Trophoblast cell (in vitro differentiated cells and primary cell): ENCODE results near the gene FUT9.

Experiments
- DNase-seq, 2 donors: peaks; one replicate each; pipeline ENCODE4 v3.0.0-alpha.2; 2016
- H2AFZ ChIP-seq: 2 replicates; pipeline ENCODE4 v1.6.1; 2013; ENCODE audit warnings: low read length, moderate library complexity, mild to moderate bottlenecking; ENCODE audit not compliant: insufficient read depth, poor library complexity
- H2AK5ac ChIP-seq: 2 replicates; pipeline ENCODE4 v1.6.1; 2013; ENCODE audit warnings: mild to moderate bottlenecking, low read length
- H2BK120ac ChIP-seq: 2 replicates; pipeline ENCODE4 v1.6.1; 2013; ENCODE audit warnings: low read length, mild to moderate bottlenecking, moderate library complexity; ENCODE audit not compliant: insufficient read depth, poor library complexity
- H2BK12ac ChIP-seq: 2 replicates; pipeline ENCODE4 v1.6.1; 2013; ENCODE audit warnings: mild to moderate bottlenecking, low read length, moderate library complexity
- H2BK5ac ChIP-seq: 2 replicates; pipeline ENCODE4 v1.6.1; 2013; ENCODE audit warnings: low read length, low read depth, moderate library complexity, mild to moderate bottlenecking; ENCODE audit not compliant: poor library complexity
- H3K14ac ChIP-seq: 2 replicates; pipeline ENCODE4 v1.6.1; 2013; ENCODE audit warnings: mild to moderate bottlenecking, low read length
- H3K18ac ChIP-seq: 2 replicates; pipeline ENCODE4 v1.6.1; 2013; ENCODE audit warnings: mild to moderate bottlenecking, low read length
- H3K23ac ChIP-seq: 2 replicates; pipeline ENCODE4 v1.6.1; 2013; ENCODE audit warnings: low read length
- H3K27ac ChIP-seq: 2 replicates; pipeline ENCODE4 v1.5.1; 2013; ENCODE audit warnings: low read depth, mild to moderate bottlenecking, inconsistent platforms, low read length, moderate library complexity
- H3K27me3 ChIP-seq: 2 replicates; pipeline ENCODE4 v1.6.1; 2013; ENCODE audit warnings: inconsistent platforms, mild to moderate bottlenecking, low read length, moderate library complexity; ENCODE audit not compliant: insufficient read depth
- H3K36me3 ChIP-seq, 2 experiments: 1 replicate in 1 of 2; 2 replicates in 1 of 2; pipeline ENCODE4 v1.6.1; 2013; ENCODE audit warnings: low read length in 2 of 2, mild to moderate bottlenecking in 2 of 2, moderate library complexity in 1 of 2; ENCODE audit not compliant: insufficient read depth in 2 of 2, control insufficient read depth in 1 of 2
- H3K4ac ChIP-seq: 2 replicates; pipeline ENCODE4 v1.6.1; 2013; ENCODE audit warnings: low read depth, mild to moderate bottlenecking, low read length, moderate library complexity
- H3K4me1 ChIP-seq, 2 experiments: 1 replicate in 1 of 2; 2 replicates in 1 of 2; pipeline ENCODE4 v1.6.1; 2013; ENCODE audit warnings: low read length in 2 of 2, mild to moderate bottlenecking in 2 of 2, moderate library complexity in 1 of 2; ENCODE audit not compliant: insufficient read depth in 2 of 2, control insufficient read depth in 1 of 2
- H3K4me2 ChIP-seq: 2 replicates; pipeline ENCODE4 v1.6.1; 2013; ENCODE audit warnings: inconsistent platforms, mild to moderate bottlenecking, low read length, moderate library complexity
- H3K4me3 ChIP-seq: 2 replicates; pipeline ENCODE4 v1.5.1; 2013; ENCODE audit warnings: mild to moderate bottlenecking, low read depth, low read length, inconsistent platforms
- H3K79me1 ChIP-seq: one replicate; pipeline ENCODE4 v1.6.1; 2013; ENCODE audit warnings: low read length
- H3K79me2 ChIP-seq: 2 replicates; pipeline ENCODE4 v1.6.1; 2013; ENCODE audit warnings: low read length, mild to moderate bottlenecking; ENCODE audit not compliant: control insufficient read depth, insufficient read depth, poor library complexity
- H3K9ac ChIP-seq: 2 replicates; pipeline ENCODE4 v1.6.1; 2013; ENCODE audit warnings: mild to moderate bottlenecking, low read length
- H3K9me3 ChIP-seq: 2 replicates; pipeline ENCODE4 v1.6.1; 2013; ENCODE audit warnings: low read depth, mild to moderate bottlenecking, control low read depth, inconsistent platforms, low read length; ENCODE audit not compliant: insufficient read depth
- H4K12ac ChIP-seq: 2 replicates; pipeline ENCODE4 v1.6.1; 2013; ENCODE audit warnings: low read depth, mild to moderate bottlenecking, low read length, moderate library complexity
- H4K8ac ChIP-seq: 2 replicates; pipeline ENCODE4 v1.6.1; 2013; ENCODE audit warnings: low read depth, mild to moderate bottlenecking, low read length, moderate library complexity
- H4K91ac ChIP-seq: one replicate; pipeline ENCODE4 v1.6.1; 2013; ENCODE audit warnings: low read depth, mild to moderate bottlenecking, low read length, moderate library complexity
- WGBS: extraction: QIAGEN DNeasy Blood & Tissue Kit; methylation state at CpG from one replicate; pipeline ENCODE4 v1.1.7; 2013; ENCODE audit warnings: missing lambda C conversion rate; ENCODE audit not compliant: insufficient read length, insufficient coverage; ENCODE audit errors: extremely low coverage; 5-methylcytosine and 5-hydroxymethylcytosine counted together

Gene FUT9

GRCh38 chr6:96074006-96074405, 58.2 kb downstream of the FUT9 start:
- Histone ChIP-seq H2AFZ (no peak overlapping the region), H3K36me3 (no peaks in the 10 kb centered on the region), H3K9me3 (no peaks in the 10 kb centered on the region), H3K18ac (no peak overlapping the region), H3K27ac (no peak overlapping the region), H3K9ac (no peak overlapping the region), H3K79me1 (no peaks in the 10 kb centered on the region), H4K12ac (no peak overlapping the region), H3K27me3 (no peaks in the 10 kb centered on the region), H3K4ac (no peak overlapping the region), H4K91ac (no peak overlapping the region), H2BK120ac (no peak overlapping the region), H2BK12ac (no peak overlapping the region), H3K23ac (no peak overlapping the region), H3K4me3 (no peak overlapping the region), H4K8ac (no peak overlapping the region), H2BK5ac (no peak overlapping the region), H3K79me2 (no peaks in the 10 kb centered on the region), H2AK5ac (no peak overlapping the region), H3K14ac (no peak overlapping the region), H3K4me1 (no peaks in the 10 kb centered on the region), H3K4me2 (no peak overlapping the region)
- DNase-seq = no peak
- WGBS = no CpG with 5 or more reads among the region's 3 CpGs

GRCh38 chr6:96075826-96076225, 60.1 kb downstream of the FUT9 start:
- Histone ChIP-seq H2BK120ac (no peak overlapping the region), H3K23ac (no peak overlapping the region), H4K8ac (no peak overlapping the region), H3K79me1 (no peaks in the 10 kb centered on the region), H3K79me2 (no peaks in the 10 kb centered on the region), H3K36me3 (no peaks in the 10 kb centered on the region), H4K91ac (no peak overlapping the region), H2AK5ac (no peak overlapping the region), H3K9me3 (no peaks in the 10 kb centered on the region), H2AFZ (no peak overlapping the region), H3K14ac (no peak overlapping the region), H3K9ac (no peak overlapping the region), H3K27ac (no peak overlapping the region), H3K4me1 (no peaks in the 10 kb centered on the region), H2BK12ac (no peak overlapping the region), H3K4ac (no peak overlapping the region), H2BK5ac (no peak overlapping the region), H3K4me3 (no peak overlapping the region), H4K12ac (no peak overlapping the region), H3K27me3 (no peaks in the 10 kb centered on the region), H3K4me2 (no peak overlapping the region), H3K18ac (no peak overlapping the region)
- WGBS = no CpG with 5 or more reads among the region's 1 CpG
- DNase-seq = no peak

GRCh38 chr6:96086745-96087144, 71.0 kb downstream of the FUT9 start:
- no peak overlapping the region for H3K14ac ChIP-seq
- no peak overlapping the region for H2BK5ac ChIP-seq
- H3K27me3 ChIP-seq = no peaks in the 10 kb centered on the region
- H2BK12ac ChIP-seq = no peak overlapping the region
- H3K79me2 ChIP-seq = no peaks in the 10 kb centered on the region
- H3K4me2 ChIP-seq = no peak overlapping the region
- no peak overlapping the region for H3K23ac ChIP-seq
- no peaks in the 10 kb centered on the region for H3K9me3 ChIP-seq
- no peak overlapping the region for H3K27ac ChIP-seq
- H2BK120ac ChIP-seq = no peak overlapping the region
- H4K91ac ChIP-seq = no peak overlapping the region
- H3K18ac ChIP-seq = no peak overlapping the region
- no peaks in the 10 kb centered on the region for H3K79me1 ChIP-seq
- H4K8ac ChIP-seq = no peak overlapping the region
- H3K4me3 ChIP-seq = no peak overlapping the region
- no peaks in the 10 kb centered on the region for H3K36me3 ChIP-seq
- H3K4ac ChIP-seq = no peak overlapping the region
- H3K9ac ChIP-seq = no peak overlapping the region
- no peak overlapping the region for H2AFZ ChIP-seq
- no CpG with 5 or more reads among the region's 3 CpGs for WGBS
- H3K4me1 ChIP-seq = no peaks in the 10 kb centered on the region
- peak in 1 of 2 donors; percentile 72 for DNase-seq
- H4K12ac ChIP-seq = no peak overlapping the region
- H2AK5ac ChIP-seq = no peak overlapping the region

GRCh38 chr6:96089173-96089572, 73.4 kb downstream of the FUT9 start:
- Histone ChIP-seq H4K91ac (no peak overlapping the region), H4K8ac (no peak overlapping the region), H3K4me2 (no peak overlapping the region), H3K27ac (no peak overlapping the region), H4K12ac (no peak overlapping the region), H2BK5ac (no peak overlapping the region), H3K79me1 (no peaks in the 10 kb centered on the region), H3K4ac (no peak overlapping the region), H3K9me3 (no peaks in the 10 kb centered on the region), H3K9ac (no peak overlapping the region), H3K4me1 (no peaks in the 10 kb centered on the region), H2AFZ (no peak overlapping the region), H3K18ac (no peak overlapping the region), H3K79me2 (no peaks in the 10 kb centered on the region), H3K4me3 (no peak overlapping the region), H2BK120ac (no peak overlapping the region), H3K36me3 (no peaks in the 10 kb centered on the region), H2BK12ac (no peak overlapping the region), H3K14ac (no peak overlapping the region), H3K27me3 (no peaks in the 10 kb centered on the region), H2AK5ac (no peak overlapping the region), H3K23ac (no peak overlapping the region)
- peak; percentile 10 to 54 for DNase-seq
- no CpG with 5 or more reads among the region's 1 CpG for WGBS
